Measurements from ENCODE around the gene CYP4F11.
"Not testable (repeated sequence)": the region's sequence is repeated elsewhere in the genome, so short reads cannot be mapped to it uniquely, and the experiment has no call there.

- TF ChIP-seq, protein P1, sequence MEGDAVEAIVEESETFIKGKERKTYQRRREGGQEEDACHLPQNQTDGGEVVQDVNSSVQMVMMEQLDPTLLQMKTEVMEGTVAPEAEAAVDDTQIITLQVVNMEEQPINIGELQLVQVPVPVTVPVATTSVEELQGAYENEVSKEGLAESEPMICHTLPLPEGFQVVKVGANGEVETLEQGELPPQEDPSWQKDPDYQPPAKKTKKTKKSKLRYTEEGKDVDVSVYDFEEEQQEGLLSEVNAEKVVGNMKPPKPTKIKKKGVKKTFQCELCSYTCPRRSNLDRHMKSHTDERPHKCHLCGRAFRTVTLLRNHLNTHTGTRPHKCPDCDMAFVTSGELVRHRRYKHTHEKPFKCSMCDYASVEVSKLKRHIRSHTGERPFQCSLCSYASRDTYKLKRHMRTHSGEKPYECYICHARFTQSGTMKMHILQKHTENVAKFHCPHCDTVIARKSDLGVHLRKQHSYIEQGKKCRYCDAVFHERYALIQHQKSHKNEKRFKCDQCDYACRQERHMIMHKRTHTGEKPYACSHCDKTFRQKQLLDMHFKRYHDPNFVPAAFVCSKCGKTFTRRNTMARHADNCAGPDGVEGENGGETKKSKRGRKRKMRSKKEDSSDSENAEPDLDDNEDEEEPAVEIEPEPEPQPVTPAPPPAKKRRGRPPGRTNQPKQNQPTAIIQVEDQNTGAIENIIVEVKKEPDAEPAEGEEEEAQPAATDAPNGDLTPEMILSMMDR (IDR thresholded peaks at IDR 0.05): not testable (repeated sequence)
- TF ChIP-seq POLR2AphosphoS5 (IDR thresholded peaks at IDR 0.05; ENCODE audit: low read depth, low read length); SIN3A (IDR thresholded peaks at IDR 0.05; ENCODE audit: borderline replicate concordance, insufficient read depth, low read depth, low read length): not testable (repeated sequence)
- TF ChIP-seq, protein P2, sequence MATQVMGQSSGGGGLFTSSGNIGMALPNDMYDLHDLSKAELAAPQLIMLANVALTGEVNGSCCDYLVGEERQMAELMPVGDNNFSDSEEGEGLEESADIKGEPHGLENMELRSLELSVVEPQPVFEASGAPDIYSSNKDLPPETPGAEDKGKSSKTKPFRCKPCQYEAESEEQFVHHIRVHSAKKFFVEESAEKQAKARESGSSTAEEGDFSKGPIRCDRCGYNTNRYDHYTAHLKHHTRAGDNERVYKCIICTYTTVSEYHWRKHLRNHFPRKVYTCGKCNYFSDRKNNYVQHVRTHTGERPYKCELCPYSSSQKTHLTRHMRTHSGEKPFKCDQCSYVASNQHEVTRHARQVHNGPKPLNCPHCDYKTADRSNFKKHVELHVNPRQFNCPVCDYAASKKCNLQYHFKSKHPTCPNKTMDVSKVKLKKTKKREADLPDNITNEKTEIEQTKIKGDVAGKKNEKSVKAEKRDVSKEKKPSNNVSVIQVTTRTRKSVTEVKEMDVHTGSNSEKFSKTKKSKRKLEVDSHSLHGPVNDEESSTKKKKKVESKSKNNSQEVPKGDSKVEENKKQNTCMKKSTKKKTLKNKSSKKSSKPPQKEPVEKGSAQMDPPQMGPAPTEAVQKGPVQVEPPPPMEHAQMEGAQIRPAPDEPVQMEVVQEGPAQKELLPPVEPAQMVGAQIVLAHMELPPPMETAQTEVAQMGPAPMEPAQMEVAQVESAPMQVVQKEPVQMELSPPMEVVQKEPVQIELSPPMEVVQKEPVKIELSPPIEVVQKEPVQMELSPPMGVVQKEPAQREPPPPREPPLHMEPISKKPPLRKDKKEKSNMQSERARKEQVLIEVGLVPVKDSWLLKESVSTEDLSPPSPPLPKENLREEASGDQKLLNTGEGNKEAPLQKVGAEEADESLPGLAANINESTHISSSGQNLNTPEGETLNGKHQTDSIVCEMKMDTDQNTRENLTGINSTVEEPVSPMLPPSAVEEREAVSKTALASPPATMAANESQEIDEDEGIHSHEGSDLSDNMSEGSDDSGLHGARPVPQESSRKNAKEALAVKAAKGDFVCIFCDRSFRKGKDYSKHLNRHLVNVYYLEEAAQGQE (IDR thresholded peaks at IDR 0.05; ENCODE audit: insufficient read depth in 1 of 2, low read depth in 2 of 2, low read length in 1 of 2): not testable (repeated sequence)
These were observed 483 bp downstream of the CYP4F11 start for GRCh38 chr19:15933761-15934331.
